ENCODE measurements around the gene RNF151.
"Not testable (repeated sequence)": the region's sequence is repeated elsewhere in the genome, so short reads cannot be mapped to it uniquely, and the experiment has no call there.

DNA sequence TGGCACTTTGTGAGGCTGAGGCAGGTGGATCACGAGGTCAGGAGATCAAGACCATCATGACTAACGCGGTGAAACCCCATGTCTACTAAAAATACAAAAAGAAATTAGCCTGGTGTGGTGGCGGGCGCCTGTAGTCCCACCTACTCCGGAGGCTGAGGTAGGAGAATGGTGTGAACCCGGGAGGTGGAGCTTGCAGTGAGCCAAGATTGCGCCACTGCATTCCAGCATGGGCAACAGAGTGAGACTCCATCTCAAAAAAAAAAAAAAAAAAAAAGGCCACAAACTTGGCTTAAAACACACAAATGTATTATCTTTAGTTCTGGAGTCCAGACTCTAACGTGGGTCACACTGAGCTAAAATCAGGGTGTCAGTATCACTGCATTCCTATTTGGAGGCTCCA lies 45.1 kb downstream of the RNF151 start:
- TF ChIP-seq, protein P1, sequence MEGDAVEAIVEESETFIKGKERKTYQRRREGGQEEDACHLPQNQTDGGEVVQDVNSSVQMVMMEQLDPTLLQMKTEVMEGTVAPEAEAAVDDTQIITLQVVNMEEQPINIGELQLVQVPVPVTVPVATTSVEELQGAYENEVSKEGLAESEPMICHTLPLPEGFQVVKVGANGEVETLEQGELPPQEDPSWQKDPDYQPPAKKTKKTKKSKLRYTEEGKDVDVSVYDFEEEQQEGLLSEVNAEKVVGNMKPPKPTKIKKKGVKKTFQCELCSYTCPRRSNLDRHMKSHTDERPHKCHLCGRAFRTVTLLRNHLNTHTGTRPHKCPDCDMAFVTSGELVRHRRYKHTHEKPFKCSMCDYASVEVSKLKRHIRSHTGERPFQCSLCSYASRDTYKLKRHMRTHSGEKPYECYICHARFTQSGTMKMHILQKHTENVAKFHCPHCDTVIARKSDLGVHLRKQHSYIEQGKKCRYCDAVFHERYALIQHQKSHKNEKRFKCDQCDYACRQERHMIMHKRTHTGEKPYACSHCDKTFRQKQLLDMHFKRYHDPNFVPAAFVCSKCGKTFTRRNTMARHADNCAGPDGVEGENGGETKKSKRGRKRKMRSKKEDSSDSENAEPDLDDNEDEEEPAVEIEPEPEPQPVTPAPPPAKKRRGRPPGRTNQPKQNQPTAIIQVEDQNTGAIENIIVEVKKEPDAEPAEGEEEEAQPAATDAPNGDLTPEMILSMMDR (IDR thresholded peaks at IDR 0.05) = not testable (repeated sequence)
- not testable (repeated sequence) for TF ChIP-seq POLR2A (IDR thresholded peaks at IDR 0.05)

Measured in heart left ventricle (tissue), 13 donors.